Lower leg skin (tissue), 4 donors: Measurements from ENCODE around the gene ACSL3. TPM values are rescaled to one million over a fixed set of nuclear protein-coding genes. Genes with fewer than 3 reads are reported as not detected.

Experiments used
- DNase-seq, 2 donors: peaks; one replicate each; pipeline ENCODE4 v3.0.0-alpha.2; 2019; ENCODE audit warnings: low spot score in 2 of 2
- H3K4me3 ChIP-seq: fragments of 200-600 bp; sonication (generic); 2 replicates; pipeline ENCODE4 v1.5.1; 2017; ENCODE audit warnings: mild to moderate bottlenecking, low read depth; ENCODE audit not compliant: poor library complexity, severe bottlenecking
- CTCF ChIP-seq, 3 donors: fragments of 450-650 bp; IDR thresholded peaks; one replicate each; pipeline ENCODE4 v1.5.1; 2016; ENCODE audit warnings: antibody characterized with exemption in 3 of 3, mild to moderate bottlenecking in 3 of 3, moderate library complexity in 2 of 3
- POLR2A ChIP-seq, 2 donors: fragments of 450-650 bp; IDR thresholded peaks; one replicate each; pipeline ENCODE4 v1.6.1; 2016 to 2017; ENCODE audit warnings: antibody characterized with exemption in 2 of 2, mild to moderate bottlenecking in 1 of 2, moderate library complexity in 1 of 2
- WGBS, 2 donors: methylation state at CpG; one replicate each; pipeline ENCODE4 v1.1.5; 2018; 5-methylcytosine and 5-hydroxymethylcytosine counted together
- intact Hi-C: fragments of 100-400 bp; cut with DNase I; formaldehyde crosslinking; loops from one replicate; pipeline ENCODE4 v1.15.0; 2023; ENCODE audit warnings: low total_unique reads
- total RNA-seq, 4 donors: library from RNA; depleted of rRNA; stranded (reverse); fragments of >200 nt; gene quantifications; one replicate each; pipeline ENCODE4 v1.1.0, GENCODE V29; 2016

Gene ACSL3
- total RNA-seq, 4 donors from 2014 or later = 32.6 to 132 (median 69.6) TPM

GRCh38 chr2:222920657-222921186 is 59.9 kb downstream of the ACSL3 start:
- DNase-seq = no peak
- no peak for TF ChIP-seq CTCF (IDR thresholded peaks at IDR 0.05)
- no peak overlapping the region for H3K4me3 ChIP-seq
- whole genome bisulfite sequencing, 2 donors = 97% methylated on average over 5 of the region's 5 CpGs
- intact Hi-C loops = no loop called here

GRCh38 chr2:222922019-222922800 is 61.4 kb downstream of the ACSL3 start:
- intact Hi-C loops = no loop called here
- DNase-seq = no peak
- 91 to 93% methylated on average over 8 of the region's 8 CpGs for WGBS, 2 donors
- no peak overlapping the region for H3K4me3 ChIP-seq
- TF ChIP-seq CTCF (IDR thresholded peaks at IDR 0.05) (no peak), POLR2A (IDR thresholded peaks at IDR 0.05) (no peak)

- TF ChIP-seq POLR2A (IDR thresholded peaks at IDR 0.05) (no peak), CTCF (IDR thresholded peaks at IDR 0.05) (no peak)
- WGBS, 2 donors = 93 to 95% methylated on average over 9 of the region's 9 CpGs
- no peak overlapping the region for H3K4me3 ChIP-seq
- no peak for DNase-seq
- intact Hi-C loops = no loop called here
These were observed 66.1 kb downstream of the ACSL3 start for GRCh38 chr2:222926915-222927314.

- TF ChIP-seq POLR2A (IDR thresholded peaks at IDR 0.05) (no peak), CTCF (IDR thresholded peaks at IDR 0.05) (no peak)
- no peak overlapping the region for H3K4me3 ChIP-seq
- DNase-seq = no peak
- 91 to 93% methylated on average over 5 of the region's 5 CpGs for WGBS, 2 donors
- intact Hi-C loops = no loop called here
These were observed 66.8 kb downstream of the ACSL3 start for GRCh38 chr2:222927600-222927999.

GRCh38 chr2:222928335-222928734 is 67.5 kb downstream of the ACSL3 start:
- intact Hi-C loops = no loop called here
- TF ChIP-seq POLR2A (IDR thresholded peaks at IDR 0.05) = no peak
- TF ChIP-seq CTCF (IDR thresholded peaks at IDR 0.05) = no peak
- H3K4me3 ChIP-seq = no peak overlapping the region
- DNase-seq = no peak
- WGBS, 2 donors = 95 to 96% methylated on average over 6 of the region's 6 CpGs
